PC-3 (cell line): ENCODE results near the gene LHFPL3.

ENCODE experiments used
- EZH2phosphoT487 ChIP-seq: fragments of 300-600 bp; sonication (generic); IDR thresholded peaks from 2 replicates; pipeline ENCODE4 v1.6.1; 2018; ENCODE audit warnings: mild to moderate bottlenecking, antibody characterized with exemption, low read length, borderline replicate concordance
- TF ChIP-seq, protein P1 (sequence below): fragments of 300-600 bp; sonication (generic); conservative IDR thresholded peaks from 2 replicates; pipeline ENCODE4 v1.5.1; 2017; ENCODE audit warnings: antibody characterized with exemption, low read depth, mild to moderate bottlenecking, low read length

DNA sequence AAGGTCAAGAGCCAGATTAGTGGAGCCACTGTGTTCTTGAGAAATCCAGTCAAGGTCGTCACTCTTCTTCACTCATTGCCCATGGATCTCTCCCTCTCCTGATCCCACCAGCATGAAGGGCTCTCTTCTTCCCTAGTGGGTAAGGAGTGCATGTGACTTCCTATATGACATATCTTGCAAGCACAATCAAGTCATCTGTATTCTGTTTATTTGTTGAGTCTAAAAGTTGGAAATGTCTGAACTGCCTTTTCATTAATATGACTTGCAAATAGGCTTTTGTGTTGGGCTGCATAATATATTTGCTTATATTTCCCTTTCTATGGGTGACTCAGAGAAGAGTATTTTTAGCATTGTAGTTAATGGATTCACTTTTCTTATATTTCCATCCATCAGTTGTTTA, 371.9 kb downstream of the LHFPL3 start:
- TF ChIP-seq, protein P1, sequence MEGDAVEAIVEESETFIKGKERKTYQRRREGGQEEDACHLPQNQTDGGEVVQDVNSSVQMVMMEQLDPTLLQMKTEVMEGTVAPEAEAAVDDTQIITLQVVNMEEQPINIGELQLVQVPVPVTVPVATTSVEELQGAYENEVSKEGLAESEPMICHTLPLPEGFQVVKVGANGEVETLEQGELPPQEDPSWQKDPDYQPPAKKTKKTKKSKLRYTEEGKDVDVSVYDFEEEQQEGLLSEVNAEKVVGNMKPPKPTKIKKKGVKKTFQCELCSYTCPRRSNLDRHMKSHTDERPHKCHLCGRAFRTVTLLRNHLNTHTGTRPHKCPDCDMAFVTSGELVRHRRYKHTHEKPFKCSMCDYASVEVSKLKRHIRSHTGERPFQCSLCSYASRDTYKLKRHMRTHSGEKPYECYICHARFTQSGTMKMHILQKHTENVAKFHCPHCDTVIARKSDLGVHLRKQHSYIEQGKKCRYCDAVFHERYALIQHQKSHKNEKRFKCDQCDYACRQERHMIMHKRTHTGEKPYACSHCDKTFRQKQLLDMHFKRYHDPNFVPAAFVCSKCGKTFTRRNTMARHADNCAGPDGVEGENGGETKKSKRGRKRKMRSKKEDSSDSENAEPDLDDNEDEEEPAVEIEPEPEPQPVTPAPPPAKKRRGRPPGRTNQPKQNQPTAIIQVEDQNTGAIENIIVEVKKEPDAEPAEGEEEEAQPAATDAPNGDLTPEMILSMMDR, result no peak
- TF ChIP-seq EZH2phosphoT487, result no peak
